ENCODE measurements around the gene ZDHHC11B.
"Not testable (repeated sequence)": the region's sequence is repeated elsewhere in the genome, so short reads cannot be mapped to it uniquely, and the experiment has no call there.

The ZDHHC11B gene

DNA sequence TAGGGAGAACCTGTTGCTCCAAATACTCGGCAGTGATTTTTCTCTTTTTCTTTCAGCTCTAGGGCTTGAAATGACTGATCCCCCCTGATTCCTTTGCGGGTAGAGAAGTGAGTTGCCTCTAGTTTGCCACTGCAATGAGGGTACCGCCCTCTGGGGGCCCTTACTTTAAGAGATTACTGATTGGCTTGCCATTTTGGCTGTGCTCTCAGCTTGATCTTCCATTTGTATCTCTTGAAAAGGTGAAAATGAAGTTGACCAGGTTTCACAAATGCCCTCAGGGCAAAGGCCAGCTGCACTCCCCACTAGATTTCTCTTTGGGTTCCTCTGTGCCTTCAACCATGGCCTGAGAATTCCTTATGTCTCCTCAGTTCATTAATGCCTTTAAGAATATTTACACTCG is 13.5 kb upstream of the ZDHHC11B start:
- peaks cover 10% of the 10 kb centered on the region for H3K9me3 Mint-ChIP-seq (ENCODE audit: low read depth)
- not testable (repeated sequence) for H3K4me3 Mint-ChIP-seq; H3K4me1 Mint-ChIP-seq (ENCODE audit: low read depth); H3K27ac Mint-ChIP-seq
- peaks cover 15% of the 10 kb centered on the region for H3K27me3 Mint-ChIP-seq
- H3K36me3 Mint-ChIP-seq: peaks cover 14% of the 10 kb centered on the region

DNA sequence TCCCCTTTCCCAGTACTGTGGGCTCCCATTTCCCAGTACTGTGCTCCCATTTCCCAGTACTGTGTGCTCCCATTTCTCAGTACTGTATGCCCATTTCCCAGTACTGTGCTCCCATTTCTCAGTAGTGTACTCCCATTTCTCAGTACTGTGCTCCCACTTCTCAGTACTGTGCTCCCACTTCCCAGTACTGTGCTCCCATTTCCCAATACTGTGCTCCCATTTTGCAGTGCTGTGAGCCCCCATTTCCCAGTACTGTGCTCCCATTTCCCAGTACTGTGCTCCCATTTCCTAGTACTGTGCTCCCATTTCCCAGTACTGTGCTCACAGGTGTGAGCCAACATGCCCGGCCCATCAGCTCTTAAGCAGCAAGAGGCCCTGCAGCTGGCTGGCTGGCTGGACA is 11.3 kb upstream of the ZDHHC11B start:
- H3K27ac Mint-ChIP-seq; H3K4me1 Mint-ChIP-seq (ENCODE audit: low read depth); H3K27me3 Mint-ChIP-seq; H3K4me3 Mint-ChIP-seq: not testable (repeated sequence)
- H3K9me3 Mint-ChIP-seq (ENCODE audit: low read depth): peaks cover 15% of the 10 kb centered on the region
- H3K36me3 Mint-ChIP-seq: peaks cover 14% of the 10 kb centered on the region

DNA sequence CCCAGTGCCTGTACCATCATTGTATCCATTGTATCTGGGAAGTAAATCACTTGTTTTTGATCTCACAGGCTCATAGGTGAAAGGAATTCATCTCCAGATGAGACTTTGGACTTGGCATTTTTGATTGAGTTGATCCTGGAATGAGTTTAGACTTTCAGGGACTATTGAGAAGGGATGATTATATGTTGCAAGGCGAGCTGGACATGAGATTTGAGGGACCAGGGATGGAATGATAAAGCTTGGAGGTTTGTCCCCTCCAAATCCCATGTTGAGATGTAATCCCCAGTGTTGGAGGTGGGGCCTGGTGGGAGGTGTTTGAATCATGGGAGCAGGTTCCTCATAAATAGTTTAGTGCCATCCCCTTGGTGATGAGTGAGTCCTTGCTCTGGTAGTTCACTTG is 10.4 kb upstream of the ZDHHC11B start:
- not testable (repeated sequence) for H3K4me1 Mint-ChIP-seq (ENCODE audit: low read depth); H3K27ac Mint-ChIP-seq; H3K4me3 Mint-ChIP-seq
- H3K9me3 Mint-ChIP-seq (ENCODE audit: low read depth): peaks cover 23% of the 10 kb centered on the region
- peaks cover 18% of the 10 kb centered on the region for H3K36me3 Mint-ChIP-seq
- peaks cover 13% of the 10 kb centered on the region for H3K27me3 Mint-ChIP-seq

DNA sequence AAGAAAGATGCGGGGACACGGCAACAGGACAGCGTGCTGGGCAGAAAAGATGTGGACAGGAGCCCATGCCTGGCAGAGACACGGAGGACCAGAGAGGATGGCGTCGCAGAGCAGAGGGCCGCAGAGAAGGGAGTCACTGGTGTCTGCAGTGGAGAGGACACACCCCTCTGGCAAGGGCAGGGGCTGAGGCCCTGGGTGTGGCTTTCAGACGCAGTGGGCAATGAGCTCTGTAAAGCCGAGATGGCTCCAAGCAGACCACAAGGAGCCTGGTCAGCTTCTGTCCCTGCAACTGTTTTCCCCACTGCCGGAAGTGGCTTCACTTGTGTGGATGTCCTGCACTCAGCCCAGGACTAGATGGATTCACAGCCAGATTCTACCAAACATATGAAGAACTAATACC is 4.2 kb upstream of the ZDHHC11B start:
- H3K27me3 Mint-ChIP-seq: peaks cover 21% of the 10 kb centered on the region
- H3K4me3 Mint-ChIP-seq: not testable (repeated sequence)

DNA sequence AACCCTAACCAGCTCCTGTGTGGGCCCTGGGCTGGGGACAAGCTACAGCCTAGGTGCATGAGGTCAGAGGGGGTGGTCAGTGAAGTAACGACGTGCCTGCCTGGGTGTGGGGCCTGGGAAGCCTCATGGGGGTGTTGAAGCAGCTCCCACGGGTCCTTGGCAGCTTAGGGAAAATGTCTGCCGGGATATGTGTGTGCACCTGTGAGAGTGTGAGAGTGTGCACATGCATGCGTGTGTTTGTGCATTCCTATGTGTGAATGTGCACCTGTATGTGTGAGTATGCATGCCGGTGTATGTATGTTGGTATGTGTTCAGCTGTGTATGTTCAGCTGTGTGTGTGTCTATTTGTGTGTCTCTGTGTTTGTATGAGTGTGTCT is 3.3 kb upstream of the ZDHHC11B start:
- Mint-ChIP-seq H3K36me3 (peaks cover 15% of the 10 kb centered on the region), H3K27me3 (peaks cover 18% of the 10 kb centered on the region), H3K9me3 (ENCODE audit: low read depth) (peaks cover 20% of the 10 kb centered on the region)
- not testable (repeated sequence) for H3K27ac Mint-ChIP-seq; H3K4me1 Mint-ChIP-seq (ENCODE audit: low read depth); H3K4me3 Mint-ChIP-seq

More for the DNA sequence above, 4.2 kb upstream of the ZDHHC11B start:
- H3K9me3 Mint-ChIP-seq (ENCODE audit: low read depth): peaks cover 28% of the 10 kb centered on the region
- peaks cover 21% of the 10 kb centered on the region for H3K36me3 Mint-ChIP-seq
- not testable (repeated sequence) for H3K4me1 Mint-ChIP-seq (ENCODE audit: low read depth); H3K27ac Mint-ChIP-seq

DNA sequence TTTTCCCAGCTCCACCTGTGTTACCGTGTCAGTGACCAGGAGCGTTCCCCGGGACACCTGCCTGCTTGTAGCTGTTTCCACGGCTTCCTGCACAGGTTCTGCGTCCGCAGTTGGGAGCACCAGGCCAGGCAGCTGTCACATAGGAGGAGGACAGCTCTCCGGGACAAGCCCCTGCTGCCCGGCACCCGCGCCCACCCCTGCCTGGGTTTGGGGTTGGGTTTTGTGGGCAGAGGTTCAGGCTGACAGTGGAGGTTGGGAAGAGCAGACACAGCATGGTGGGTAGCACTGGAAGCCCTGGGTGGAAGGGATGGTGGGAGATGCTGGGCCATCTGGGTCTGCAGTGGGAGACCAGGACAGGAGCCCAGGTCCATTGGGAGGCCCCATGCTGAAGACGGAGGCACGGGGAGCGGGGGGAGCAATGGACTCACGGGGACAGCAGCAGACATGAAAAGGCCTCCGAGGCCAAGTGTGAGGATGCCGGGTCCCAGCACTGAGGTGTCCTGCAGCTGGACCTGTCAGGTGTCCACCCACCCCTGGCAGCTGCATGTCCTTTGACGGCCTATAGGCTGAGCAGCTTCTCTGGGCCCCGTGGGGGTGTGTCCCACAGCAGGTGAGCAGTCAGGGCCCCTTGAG is 2.8 kb upstream of the ZDHHC11B start:
- Mint-ChIP-seq H3K9me3 (ENCODE audit: low read depth) (peaks cover 20% of the 10 kb centered on the region), H3K36me3 (peaks cover 15% of the 10 kb centered on the region), H3K27me3 (peaks cover 18% of the 10 kb centered on the region)
- H3K4me1 Mint-ChIP-seq (ENCODE audit: low read depth); H3K4me3 Mint-ChIP-seq; H3K27ac Mint-ChIP-seq: not testable (repeated sequence)

DNA sequence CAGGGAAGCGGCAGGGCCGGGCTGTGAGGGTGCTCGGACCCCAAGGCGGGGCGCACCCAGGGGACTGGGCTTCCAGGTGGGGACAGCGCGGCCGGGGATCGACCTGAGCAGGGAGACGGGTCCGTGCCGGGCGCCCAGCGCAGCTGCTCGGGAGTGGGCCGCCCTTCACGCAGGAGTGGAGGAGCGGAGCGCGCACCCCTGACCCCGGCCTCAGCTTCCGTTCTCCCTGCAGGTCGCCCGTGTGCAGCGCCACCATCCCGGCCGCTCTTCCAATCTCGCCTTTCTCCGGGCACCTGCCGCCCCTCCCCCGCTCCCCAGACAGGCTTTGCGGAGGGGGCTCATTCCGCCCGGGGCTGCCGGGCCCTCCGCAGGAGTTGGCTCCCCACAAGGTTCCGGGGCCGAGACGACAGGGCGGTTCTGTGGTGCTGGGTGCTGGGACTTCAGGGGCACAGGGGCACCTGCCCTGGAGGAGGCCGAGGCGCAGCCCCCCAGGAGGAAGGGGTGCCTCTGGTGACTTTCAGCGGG is 714 bp upstream of the ZDHHC11B start:
- not testable (repeated sequence) for H3K36me3 Mint-ChIP-seq; H3K27ac Mint-ChIP-seq; H3K9me3 Mint-ChIP-seq (ENCODE audit: low read depth); H3K4me1 Mint-ChIP-seq (ENCODE audit: low read depth)
- Mint-ChIP-seq H3K4me3 (peak overlapping the region; percentile 81), H3K27me3 (peaks cover 14% of the 10 kb centered on the region)

DNA sequence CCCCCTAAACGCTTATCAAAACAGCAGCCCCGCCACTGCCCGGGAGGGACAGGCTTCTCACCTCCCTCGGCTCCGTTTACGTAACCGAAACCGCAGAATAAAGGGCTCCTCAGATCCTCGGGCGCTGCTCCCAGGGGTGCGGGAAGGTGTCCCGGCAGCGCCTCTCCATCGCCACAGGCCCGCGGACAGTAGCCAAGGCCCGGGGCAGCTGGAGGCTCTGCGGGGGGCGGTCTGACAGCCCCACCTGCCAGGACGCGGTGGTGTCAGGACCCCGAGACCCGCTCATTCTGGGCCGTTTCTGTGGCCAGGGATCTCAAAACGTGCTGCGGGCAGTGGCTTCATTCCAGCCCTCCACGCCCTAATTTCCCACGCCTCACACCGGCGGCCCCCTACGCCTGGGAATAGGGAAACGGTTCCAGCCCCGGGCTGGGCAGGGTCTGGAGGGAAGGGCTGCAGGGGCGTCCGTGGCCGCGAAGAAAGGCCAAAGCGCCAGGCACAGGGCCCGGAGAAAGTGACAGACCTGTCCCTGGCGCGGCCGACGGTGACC is 575 bp downstream of the ZDHHC11B start:
- not testable (repeated sequence) for H3K27ac Mint-ChIP-seq; H3K4me1 Mint-ChIP-seq (ENCODE audit: low read depth); H3K9me3 Mint-ChIP-seq (ENCODE audit: low read depth); H3K36me3 Mint-ChIP-seq; H3K27me3 Mint-ChIP-seq
- H3K4me3 Mint-ChIP-seq: peak overlapping the region; percentile 49

DNA sequence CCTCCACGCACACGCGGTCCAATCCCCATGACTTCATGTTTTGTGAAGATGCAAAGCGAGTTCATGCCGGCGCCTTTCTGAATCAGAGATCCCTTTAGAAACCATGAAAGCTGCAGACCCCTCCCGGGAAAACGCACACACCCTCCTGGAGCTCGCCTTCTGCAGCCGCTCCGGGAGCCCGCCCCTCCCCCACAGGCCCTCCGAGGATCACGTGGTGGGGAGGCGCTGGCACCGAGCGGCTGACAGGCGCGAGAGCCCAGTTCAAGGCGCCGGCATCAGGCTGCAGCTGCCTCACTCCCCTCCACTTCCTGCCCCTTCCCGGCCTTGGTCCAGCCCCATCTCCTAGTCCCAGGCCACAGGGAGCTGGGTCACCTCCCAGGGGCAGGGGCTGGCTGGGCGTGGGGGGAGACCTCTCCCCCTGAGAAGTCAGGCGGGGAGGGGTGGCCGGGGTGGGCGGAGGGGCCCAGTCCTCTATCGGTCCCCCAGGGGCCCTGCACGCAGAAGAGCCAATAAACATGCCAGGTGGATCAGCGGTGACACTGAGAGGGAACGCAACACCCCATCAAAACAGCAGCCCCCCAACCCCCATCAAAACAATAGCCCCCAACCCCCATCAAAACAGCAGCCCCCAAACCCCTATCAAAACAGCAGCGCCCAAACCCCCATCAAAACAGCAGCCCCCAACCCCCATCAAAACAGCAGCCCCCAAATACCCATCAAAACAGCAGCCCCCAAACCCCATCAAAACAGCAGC is 1.3 kb downstream of the ZDHHC11B start:
- H3K9me3 Mint-ChIP-seq (ENCODE audit: low read depth); H3K27ac Mint-ChIP-seq; H3K36me3 Mint-ChIP-seq; H3K4me1 Mint-ChIP-seq (ENCODE audit: low read depth); H3K27me3 Mint-ChIP-seq: not testable (repeated sequence)
- H3K4me3 Mint-ChIP-seq: peak overlapping the region; percentile 49

DNA sequence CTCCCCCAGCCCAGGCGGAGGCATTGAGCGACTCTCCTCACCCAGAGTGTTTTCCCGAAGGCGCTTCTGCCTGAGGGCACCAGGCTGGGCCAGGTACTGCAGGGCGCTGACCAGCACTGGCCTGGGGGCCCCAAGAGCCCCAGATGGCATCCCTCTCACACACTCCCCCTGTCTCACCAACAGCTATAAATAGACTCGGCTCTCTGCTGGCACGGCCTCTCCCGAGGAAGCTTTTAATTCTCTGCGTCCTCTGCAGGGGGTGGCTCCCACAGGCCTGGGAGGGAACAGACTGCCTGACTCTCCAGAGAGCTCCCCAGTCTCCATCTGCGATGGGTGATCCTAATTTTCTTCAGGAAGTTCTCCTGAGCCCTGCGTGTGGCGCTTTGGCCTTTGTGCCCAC is 2.2 kb downstream of the ZDHHC11B start:
- H3K27ac Mint-ChIP-seq; H3K27me3 Mint-ChIP-seq; H3K4me1 Mint-ChIP-seq (ENCODE audit: low read depth); H3K4me3 Mint-ChIP-seq; H3K9me3 Mint-ChIP-seq (ENCODE audit: low read depth); H3K36me3 Mint-ChIP-seq: not testable (repeated sequence)

DNA sequence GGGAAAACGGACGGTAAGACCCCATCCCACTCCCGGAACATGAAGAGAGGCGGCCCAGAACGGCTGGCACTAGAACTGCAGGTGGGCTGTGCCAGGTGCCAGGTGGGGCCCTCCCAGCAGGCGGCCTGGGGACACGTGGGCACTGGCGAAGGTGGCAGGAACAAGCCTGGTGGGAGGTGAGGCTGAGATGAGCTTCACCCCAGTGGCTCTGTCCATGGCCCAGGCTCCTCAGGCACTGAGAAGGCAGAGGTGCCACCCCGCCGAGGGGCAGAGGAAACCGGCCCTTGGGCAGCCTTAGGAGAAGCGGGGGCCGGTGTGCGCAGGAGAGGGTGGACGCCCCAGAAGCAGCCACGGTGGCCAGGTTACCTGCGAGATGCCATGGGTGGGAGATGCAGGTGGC is 4.0 kb downstream of the ZDHHC11B start:
- not testable (repeated sequence) for H3K9me3 Mint-ChIP-seq (ENCODE audit: low read depth); H3K4me1 Mint-ChIP-seq (ENCODE audit: low read depth); H3K4me3 Mint-ChIP-seq; H3K27me3 Mint-ChIP-seq; H3K36me3 Mint-ChIP-seq; H3K27ac Mint-ChIP-seq

DNA sequence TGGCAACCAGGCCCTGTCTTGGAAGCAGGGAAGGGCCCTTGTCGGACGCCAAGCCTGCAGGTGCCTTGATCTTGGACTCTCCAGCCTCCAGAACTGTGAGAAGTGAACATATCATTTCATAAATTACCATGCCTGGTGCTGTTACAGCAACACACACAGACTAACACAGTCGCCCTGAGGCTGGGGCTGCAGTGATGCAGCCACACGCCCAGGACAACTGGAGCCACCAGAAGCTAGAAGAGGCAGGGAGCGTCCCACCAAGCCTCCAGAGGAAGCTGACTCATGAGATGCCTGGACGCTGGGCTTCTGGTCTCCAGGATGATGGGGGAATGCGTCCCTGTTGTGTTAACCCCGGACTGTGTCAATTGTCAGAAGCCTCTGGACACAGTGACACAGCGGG is 5.6 kb downstream of the ZDHHC11B start:
- not testable (repeated sequence) for H3K36me3 Mint-ChIP-seq; H3K4me1 Mint-ChIP-seq (ENCODE audit: low read depth); H3K27me3 Mint-ChIP-seq; H3K9me3 Mint-ChIP-seq (ENCODE audit: low read depth); H3K27ac Mint-ChIP-seq; H3K4me3 Mint-ChIP-seq

DNA sequence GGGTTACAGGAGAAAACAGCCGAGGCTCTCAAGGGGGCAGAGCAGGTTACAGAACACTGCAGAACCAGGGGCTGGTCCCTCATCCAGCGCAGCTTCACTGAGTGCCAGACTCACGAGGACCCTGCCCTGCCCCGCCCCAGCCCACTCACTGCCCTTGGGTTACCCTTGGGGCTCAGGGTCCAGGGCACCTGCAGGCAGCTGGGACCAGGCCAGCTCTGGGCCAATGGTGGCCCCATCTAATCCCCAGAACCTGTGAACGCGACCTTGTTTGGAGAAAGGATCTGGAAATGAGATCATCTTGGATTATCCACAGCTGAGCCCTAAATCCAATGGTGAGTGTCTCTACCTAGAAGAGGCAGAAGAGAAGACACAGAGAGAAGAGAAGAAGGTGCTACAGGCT is 6.1 kb downstream of the ZDHHC11B start:
- not testable (repeated sequence) for H3K9me3 Mint-ChIP-seq (ENCODE audit: low read depth); H3K4me3 Mint-ChIP-seq; H3K27ac Mint-ChIP-seq; H3K36me3 Mint-ChIP-seq; H3K4me1 Mint-ChIP-seq (ENCODE audit: low read depth); H3K27me3 Mint-ChIP-seq

DNA sequence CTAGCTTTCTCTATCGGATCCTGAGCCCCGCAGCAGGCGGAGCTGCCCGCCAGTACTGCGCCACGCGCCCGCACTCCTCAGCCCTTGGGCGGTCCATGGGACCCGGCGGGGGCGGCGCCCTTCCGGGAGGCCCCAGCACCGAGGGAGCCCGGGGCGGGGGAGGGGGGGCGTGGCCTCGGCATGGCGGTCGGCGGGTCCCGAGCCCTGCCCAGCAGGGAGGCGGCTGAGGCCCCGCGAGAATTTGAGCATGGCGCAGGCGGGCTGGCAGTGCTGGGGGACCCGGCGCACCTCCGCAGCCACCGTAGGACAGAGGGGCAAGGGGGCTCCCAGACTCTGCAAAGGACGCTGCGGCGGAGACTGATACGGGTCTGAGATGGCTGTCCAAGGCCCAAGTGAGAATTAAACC is 6.8 kb downstream of the ZDHHC11B start:
- Mint-ChIP-seq H3K36me3 (no peaks in the 10 kb centered on the region), H3K27me3 (no peaks in the 10 kb centered on the region), H3K4me3 (no peak overlapping the region), H3K4me1 (ENCODE audit: low read depth) (no peaks in the 10 kb centered on the region), H3K27ac (no peak overlapping the region), H3K9me3 (ENCODE audit: low read depth) (no peaks in the 10 kb centered on the region)

DNA sequence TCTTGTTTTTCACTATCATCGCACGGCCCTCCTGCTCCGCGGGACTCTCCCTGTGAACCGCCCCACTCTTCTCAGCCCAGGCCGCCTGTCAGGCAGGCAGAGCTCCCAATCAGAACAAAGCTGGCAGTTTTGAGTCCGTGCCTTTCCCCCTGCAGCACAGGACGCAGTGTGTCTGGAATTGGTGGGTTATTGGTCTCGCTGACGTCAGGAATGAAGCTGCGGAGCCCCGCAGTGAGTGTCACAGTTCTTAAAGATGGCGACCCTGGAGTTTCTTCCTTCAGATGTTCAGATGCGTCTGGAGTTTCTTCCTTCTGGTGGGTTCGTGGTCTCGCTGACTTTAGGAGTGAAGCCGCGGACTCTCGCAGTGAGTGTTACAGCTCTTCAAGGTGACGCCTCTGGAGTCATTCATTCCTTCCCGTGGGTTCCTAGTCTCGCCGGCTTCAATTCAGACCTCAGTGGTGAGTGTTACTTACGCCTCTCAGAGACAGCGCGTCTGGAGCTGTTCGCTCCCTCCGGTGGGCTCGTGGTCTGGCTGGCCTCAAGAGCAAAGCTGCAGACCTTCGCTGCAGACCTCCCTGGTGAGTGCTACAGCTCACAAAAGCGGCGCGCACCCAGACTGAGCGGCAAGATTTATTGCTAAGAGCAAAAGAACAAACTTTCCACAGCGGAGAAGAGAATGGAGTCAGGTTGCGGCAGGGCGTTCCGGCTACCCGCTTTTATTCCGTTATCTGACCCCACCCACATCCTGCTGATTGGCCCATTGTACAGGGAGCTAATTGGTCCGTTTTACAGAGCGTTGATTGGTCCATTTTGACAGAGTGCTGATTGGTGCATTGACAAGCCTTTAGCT is 7.4 kb downstream of the ZDHHC11B start:
- no peak overlapping the region for H3K4me3 Mint-ChIP-seq
- no peaks in the 10 kb centered on the region for H3K4me1 Mint-ChIP-seq (ENCODE audit: low read depth)

More for the DNA sequence above, 7.4 kb downstream of the ZDHHC11B start:
- H3K27me3 Mint-ChIP-seq: no peaks in the 10 kb centered on the region
- H3K36me3 Mint-ChIP-seq: no peaks in the 10 kb centered on the region
- H3K27ac Mint-ChIP-seq: no peak overlapping the region
- H3K9me3 Mint-ChIP-seq (ENCODE audit: low read depth): no peaks in the 10 kb centered on the region
